Mucosa of gallbladder (tissue), 1 donor: ENCODE results near the gene EDIL3. TPM values are rescaled to one million over a fixed set of nuclear protein-coding genes. Genes with fewer than 3 reads are reported as not detected.

Source experiments
- DNase-seq: peaks from one replicate; pipeline ENCODE4 v3.0.0-alpha.2; 2020; ENCODE audit warnings: low spot score
- total RNA-seq: library from RNA; stranded (reverse); gene quantifications from one replicate; pipeline ENCODE4 v1.2.1, GENCODE V29; 2021
- donor health status: DM: no; HTN: no; CAD: no.

EDIL3 gene
- total RNA-seq, 1 donor from 2014 or later, result 60.1 TPM

- no peak for DNase-seq
Observed at GRCh38 chr5:83911367-83911919, 473.2 kb downstream of the EDIL3 start.

- no peak for DNase-seq
Observed at GRCh38 chr5:83900306-83900705, 484.4 kb downstream of the EDIL3 start.

- DNase-seq, result no peak
Observed at GRCh38 chr5:83899326-83899970, 485.2 kb downstream of the EDIL3 start.

- no peak for DNase-seq
Observed at GRCh38 chr5:83895860-83896259, 488.8 kb downstream of the EDIL3 start.

- no peak for DNase-seq
Observed at GRCh38 chr5:83891261-83891660, 493.4 kb downstream of the EDIL3 start.
